WI38 (cell line): ENCODE measurements around the gene SIGLEC12.
"Not testable (repeated sequence)": the region's sequence is repeated elsewhere in the genome, so short reads cannot be mapped to it uniquely, and the experiment has no call there.

Experiments used
- H3K4me3 ChIP-seq: 2 replicates; pipeline ENCODE4 v1.5.1; 2011; ENCODE audit warnings: low read depth, mild to moderate bottlenecking, control low read depth, low read length
- CTCF ChIP-seq: IDR thresholded peaks from 2 replicates; pipeline ENCODE4 v1.5.1; 2012; ENCODE audit warnings: low read depth, mild to moderate bottlenecking, control low read depth, low read length

Gene SIGLEC12

GRCh38 chr19:51507640-51508058, 6.0 kb upstream of the SIGLEC12 start:
- TF ChIP-seq CTCF = no peak
- H3K4me3 ChIP-seq = no peak overlapping the region

GRCh38 chr19:51507192-51507591, 5.6 kb upstream of the SIGLEC12 start:
- TF ChIP-seq CTCF = no peak
- H3K4me3 ChIP-seq = no peak overlapping the region

- TF ChIP-seq CTCF = no peak
- H3K4me3 ChIP-seq = no peak overlapping the region
Observed at GRCh38 chr19:51505904-51506303, 4.3 kb upstream of the SIGLEC12 start.

GRCh38 chr19:51503896-51504295, 2.3 kb upstream of the SIGLEC12 start:
- TF ChIP-seq CTCF = no peak
- H3K4me3 ChIP-seq = no peak overlapping the region

- no peak overlapping the region for H3K4me3 ChIP-seq
- no peak for TF ChIP-seq CTCF
Observed at GRCh38 chr19:51503286-51503817, 1.8 kb upstream of the SIGLEC12 start.

- not testable (repeated sequence) for H3K4me3 ChIP-seq
Observed at GRCh38 chr19:51500931-51501330, 669 bp downstream of the SIGLEC12 start.

GRCh38 chr19:51497666-51498065, 3.9 kb downstream of the SIGLEC12 start:
- no peak for TF ChIP-seq CTCF
- no peak overlapping the region for H3K4me3 ChIP-seq

GRCh38 chr19:51493776-51494175, 7.8 kb downstream of the SIGLEC12 start:
- H3K4me3 ChIP-seq = no peak overlapping the region
- no peak for TF ChIP-seq CTCF
